PFSK-1 (cell line): ENCODE data around the gene SARM1.

Experiments used
- POLR2AphosphoS5 ChIP-seq: IDR thresholded peaks from 2 replicates; pipeline ENCODE4 v1.6.1; 2012; ENCODE audit warnings: low read depth, mild to moderate bottlenecking, control low read depth, low read length, moderate library complexity
- SIN3A ChIP-seq: IDR thresholded peaks from 2 replicates; pipeline ENCODE4 v1.6.1; 2012; ENCODE audit warnings: mild to moderate bottlenecking, low read length, moderate library complexity, borderline replicate concordance; ENCODE audit not compliant: insufficient read depth
- TAF1 ChIP-seq: IDR thresholded peaks from 2 replicates; pipeline ENCODE4 v1.6.1; 2012; ENCODE audit warnings: low read length, control low read depth, borderline replicate concordance; ENCODE audit not compliant: insufficient read depth
- TF ChIP-seq, protein P1 (sequence below), 2 experiments: IDR thresholded peaks; 2 replicates each; pipeline versions ENCODE4 v1.6.1 to v1.8.0; 2011 to 2012; ENCODE audit warnings: low read depth in 2 of 2, low read length in 2 of 2, control low read depth in 1 of 2, inconsistent platforms in 1 of 2, mild to moderate bottlenecking in 1 of 2, moderate library complexity in 1 of 2; ENCODE audit not compliant: insufficient read depth in 1 of 2

GRCh38 chr17:28427371-28427770 is 55.9 kb downstream of the SARM1 start:
- TF ChIP-seq POLR2AphosphoS5 (no peak), SIN3A (no peak), TAF1 (no peak)
- TF ChIP-seq, protein P1, sequence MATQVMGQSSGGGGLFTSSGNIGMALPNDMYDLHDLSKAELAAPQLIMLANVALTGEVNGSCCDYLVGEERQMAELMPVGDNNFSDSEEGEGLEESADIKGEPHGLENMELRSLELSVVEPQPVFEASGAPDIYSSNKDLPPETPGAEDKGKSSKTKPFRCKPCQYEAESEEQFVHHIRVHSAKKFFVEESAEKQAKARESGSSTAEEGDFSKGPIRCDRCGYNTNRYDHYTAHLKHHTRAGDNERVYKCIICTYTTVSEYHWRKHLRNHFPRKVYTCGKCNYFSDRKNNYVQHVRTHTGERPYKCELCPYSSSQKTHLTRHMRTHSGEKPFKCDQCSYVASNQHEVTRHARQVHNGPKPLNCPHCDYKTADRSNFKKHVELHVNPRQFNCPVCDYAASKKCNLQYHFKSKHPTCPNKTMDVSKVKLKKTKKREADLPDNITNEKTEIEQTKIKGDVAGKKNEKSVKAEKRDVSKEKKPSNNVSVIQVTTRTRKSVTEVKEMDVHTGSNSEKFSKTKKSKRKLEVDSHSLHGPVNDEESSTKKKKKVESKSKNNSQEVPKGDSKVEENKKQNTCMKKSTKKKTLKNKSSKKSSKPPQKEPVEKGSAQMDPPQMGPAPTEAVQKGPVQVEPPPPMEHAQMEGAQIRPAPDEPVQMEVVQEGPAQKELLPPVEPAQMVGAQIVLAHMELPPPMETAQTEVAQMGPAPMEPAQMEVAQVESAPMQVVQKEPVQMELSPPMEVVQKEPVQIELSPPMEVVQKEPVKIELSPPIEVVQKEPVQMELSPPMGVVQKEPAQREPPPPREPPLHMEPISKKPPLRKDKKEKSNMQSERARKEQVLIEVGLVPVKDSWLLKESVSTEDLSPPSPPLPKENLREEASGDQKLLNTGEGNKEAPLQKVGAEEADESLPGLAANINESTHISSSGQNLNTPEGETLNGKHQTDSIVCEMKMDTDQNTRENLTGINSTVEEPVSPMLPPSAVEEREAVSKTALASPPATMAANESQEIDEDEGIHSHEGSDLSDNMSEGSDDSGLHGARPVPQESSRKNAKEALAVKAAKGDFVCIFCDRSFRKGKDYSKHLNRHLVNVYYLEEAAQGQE (IDR thresholded peaks at IDR 0.05; ENCODE audit: insufficient read depth in 1 of 2, low read depth in 2 of 2, low read length in 2 of 2), result no peak
